Retinal pigment epithelial cell (primary cell): ENCODE measurements around the gene SPTBN1.

Experiments used
- DNase-seq: peaks from one replicate; pipeline ENCODE4 v3.0.0-alpha.2; 2010; ENCODE audit warnings: low read depth
- H3K4me3 ChIP-seq: 2 replicates; pipeline ENCODE4 v1.5.1; 2011; ENCODE audit warnings: mild to moderate bottlenecking, low read length, control low read depth, moderate library complexity
- TF ChIP-seq, protein P1 (sequence below): conservative IDR thresholded peaks from 2 replicates; pipeline ENCODE4 v1.5.1; 2011; ENCODE audit warnings: low read depth, low read length, control low read depth, inconsistent platforms

The SPTBN1 gene

DNA sequence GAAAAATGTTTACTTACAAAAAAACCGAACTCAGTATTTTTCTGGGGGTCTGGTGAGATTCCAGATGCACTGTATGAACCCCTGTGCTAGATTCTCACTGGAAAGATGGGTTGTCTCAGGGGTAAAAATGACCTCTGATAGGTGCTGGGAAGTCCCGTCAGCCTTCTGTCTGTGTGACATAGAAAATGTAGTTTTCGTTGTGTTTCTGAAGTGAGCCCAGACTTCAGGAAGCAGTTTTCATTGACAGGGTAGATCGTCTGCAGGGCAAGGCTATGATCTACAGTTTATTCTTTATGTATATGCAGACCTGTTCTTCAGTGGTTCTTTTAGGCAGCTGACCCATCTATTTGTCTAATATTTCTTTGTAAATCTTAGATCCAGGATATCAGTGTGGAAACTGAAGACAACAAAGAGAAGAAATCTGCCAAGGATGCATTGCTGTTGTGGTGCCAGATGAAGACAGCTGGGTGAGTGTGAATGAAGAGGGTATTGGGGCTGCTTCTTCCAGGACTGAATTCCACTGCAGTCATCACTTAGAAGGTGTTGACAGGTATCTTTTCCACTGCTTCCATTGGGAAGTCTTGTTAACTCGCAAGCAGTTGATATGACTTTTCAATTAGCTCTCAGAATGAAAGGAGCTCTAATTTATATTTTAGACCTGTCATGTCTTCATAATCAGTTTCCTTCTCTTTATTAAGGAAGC lies 159.9 kb downstream of the SPTBN1 start:
- TF ChIP-seq, protein P1, sequence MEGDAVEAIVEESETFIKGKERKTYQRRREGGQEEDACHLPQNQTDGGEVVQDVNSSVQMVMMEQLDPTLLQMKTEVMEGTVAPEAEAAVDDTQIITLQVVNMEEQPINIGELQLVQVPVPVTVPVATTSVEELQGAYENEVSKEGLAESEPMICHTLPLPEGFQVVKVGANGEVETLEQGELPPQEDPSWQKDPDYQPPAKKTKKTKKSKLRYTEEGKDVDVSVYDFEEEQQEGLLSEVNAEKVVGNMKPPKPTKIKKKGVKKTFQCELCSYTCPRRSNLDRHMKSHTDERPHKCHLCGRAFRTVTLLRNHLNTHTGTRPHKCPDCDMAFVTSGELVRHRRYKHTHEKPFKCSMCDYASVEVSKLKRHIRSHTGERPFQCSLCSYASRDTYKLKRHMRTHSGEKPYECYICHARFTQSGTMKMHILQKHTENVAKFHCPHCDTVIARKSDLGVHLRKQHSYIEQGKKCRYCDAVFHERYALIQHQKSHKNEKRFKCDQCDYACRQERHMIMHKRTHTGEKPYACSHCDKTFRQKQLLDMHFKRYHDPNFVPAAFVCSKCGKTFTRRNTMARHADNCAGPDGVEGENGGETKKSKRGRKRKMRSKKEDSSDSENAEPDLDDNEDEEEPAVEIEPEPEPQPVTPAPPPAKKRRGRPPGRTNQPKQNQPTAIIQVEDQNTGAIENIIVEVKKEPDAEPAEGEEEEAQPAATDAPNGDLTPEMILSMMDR, result no peak
- no peak overlapping the region for H3K4me3 ChIP-seq
- no peak for DNase-seq

DNA sequence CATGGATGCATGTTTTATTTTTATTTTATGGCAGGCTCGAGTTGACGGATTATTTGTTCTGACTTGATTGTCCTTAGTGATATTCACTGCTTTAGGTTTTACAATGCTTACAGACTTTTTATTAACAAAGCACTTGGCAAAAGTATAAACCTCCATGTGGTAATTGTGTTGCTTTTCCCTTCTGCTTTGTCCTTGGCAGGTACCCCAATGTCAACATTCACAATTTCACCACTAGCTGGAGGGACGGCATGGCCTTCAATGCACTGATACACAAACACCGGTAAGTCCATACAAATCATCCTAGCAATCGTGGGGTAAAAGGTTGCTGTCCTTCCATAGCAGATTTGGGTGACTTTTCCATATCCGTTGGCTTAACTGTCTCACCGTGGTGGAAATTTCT lies 161.3 kb downstream of the SPTBN1 start:
- no peak for DNase-seq
- no peak overlapping the region for H3K4me3 ChIP-seq
- TF ChIP-seq, protein P1, result no peak

DNA sequence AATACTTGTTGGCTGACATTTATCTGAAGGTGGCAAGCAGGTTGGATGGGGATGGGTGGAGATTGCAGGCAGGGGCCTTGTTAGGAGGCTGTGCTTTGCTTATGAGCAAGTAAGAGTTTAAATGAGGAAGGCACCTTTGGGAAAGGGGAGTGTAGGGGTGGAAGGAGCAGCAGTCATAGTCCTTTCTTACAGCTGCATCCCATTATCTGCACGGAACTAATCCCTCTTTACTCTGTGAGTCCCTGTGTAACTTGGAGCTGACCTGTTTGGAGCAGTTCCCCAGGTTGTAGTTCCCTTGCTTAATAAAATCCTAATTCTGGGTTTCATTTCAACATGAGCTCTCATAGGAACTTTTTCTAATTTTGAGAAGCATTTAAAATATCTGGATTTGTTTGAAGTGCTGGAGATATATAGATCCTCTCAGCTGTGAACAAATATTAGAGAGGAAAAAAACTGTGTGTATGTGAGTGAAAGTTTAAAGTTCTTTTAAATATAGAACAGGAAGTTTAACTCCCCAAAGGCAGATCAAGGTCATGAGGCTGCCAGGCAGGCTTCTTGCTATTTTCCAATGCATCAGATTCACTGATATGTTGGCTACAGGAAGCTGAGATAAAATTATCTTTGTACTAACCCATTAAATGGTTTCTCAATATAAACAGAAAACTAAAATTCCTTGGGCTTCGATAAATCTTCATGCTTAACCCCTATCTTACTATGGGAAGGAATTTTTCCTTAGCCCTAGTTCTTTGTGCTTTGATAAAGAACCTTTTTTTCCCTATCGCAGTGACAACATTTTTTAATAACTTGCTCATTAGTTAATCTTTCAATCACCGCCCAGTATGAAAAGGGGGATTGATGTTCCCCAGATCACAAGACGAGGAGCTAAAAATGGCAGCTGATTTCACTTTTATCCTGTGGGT lies 162.8 kb downstream of the SPTBN1 start:
- no peak overlapping the region for H3K4me3 ChIP-seq
- TF ChIP-seq, protein P1, result no peak
- DNase-seq, result no peak

DNA sequence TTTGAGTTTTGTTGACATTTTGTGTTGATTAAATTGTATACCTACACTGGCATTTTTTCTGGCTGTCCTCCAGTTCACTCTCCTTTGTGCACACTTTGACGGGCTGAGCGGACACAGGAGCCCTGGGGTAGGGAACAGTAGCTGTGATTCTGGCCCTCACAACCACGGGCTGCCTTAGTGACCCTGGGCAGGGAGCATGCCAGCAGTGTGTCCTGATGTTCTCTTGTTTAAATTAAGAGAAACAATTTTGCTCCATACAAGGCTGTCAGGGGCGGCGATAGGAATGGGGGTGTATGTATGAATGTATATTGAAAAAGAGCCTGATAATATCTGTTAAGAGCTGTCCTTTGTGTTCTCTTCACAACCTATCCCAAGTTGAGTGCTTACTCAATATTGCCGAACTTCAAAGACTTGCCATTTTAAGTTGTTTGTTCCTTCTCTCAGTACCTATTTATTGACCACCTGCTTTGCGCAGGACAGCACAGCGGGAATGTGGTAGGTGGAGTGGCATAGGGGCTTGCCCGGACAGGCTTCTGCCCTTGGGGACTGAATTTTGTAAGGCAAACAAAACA lies 163.6 kb downstream of the SPTBN1 start:
- no peak for DNase-seq
- TF ChIP-seq, protein P1, result no peak
- H3K4me3 ChIP-seq, result no peak overlapping the region

DNA sequence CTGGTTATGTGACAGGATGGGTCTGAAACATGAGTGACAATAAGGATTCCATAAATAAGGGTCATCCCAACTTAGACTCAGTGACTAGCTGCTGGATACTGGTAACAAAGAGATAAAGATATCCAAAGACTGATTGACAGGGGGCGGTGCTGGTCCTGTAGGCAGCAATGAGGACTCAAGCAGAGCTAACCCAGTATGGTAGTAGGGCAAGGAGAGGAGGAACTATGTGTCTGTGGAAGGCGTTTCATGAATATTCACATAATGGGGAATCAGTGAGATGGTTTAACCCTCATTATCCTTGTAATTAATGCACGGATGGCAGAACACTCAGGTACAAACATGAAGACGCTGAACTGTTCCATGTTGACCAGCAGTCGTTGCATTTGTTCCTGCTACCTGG lies 164.8 kb downstream of the SPTBN1 start:
- TF ChIP-seq, protein P1, result no peak
- H3K4me3 ChIP-seq, result no peak overlapping the region
- no peak for DNase-seq

DNA sequence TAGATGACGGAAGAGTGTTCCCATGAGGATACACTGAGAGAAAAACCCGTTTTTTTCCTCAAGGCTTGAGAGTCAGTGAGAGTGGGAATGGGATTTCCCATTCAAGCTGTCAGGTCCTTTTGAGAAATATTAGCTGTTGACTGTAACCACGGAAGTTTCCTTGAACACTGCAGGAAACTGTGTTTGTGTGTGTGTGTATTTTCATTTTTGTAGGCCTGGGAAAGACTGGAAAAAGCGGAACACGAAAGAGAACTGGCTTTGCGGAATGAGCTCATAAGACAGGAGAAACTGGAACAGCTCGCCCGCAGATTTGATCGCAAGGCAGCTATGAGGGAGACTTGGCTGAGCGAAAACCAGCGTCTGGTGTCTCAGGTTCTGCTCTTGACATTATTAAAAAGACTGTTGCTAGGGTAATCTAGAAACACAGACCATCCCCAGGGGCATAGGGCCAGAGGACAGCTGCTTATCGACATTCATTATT lies 168.5 kb downstream of the SPTBN1 start:
- TF ChIP-seq, protein P1, result no peak
- H3K4me3 ChIP-seq, result no peak overlapping the region
- no peak for DNase-seq
